OCI-LY3 (cell line): ENCODE data around the gene EPAS1.

Source experiments
- H2AFZ ChIP-seq: fragments of 200-600, 300-600 bp; shearing (Covaris generic); 2 replicates; pipeline ENCODE4 v1.6.0; 2014; ENCODE audit warnings: antibody characterized with exemption, low read depth, low read length
- H3K27ac ChIP-seq: fragments of 200-600, 300-600 bp; sonication (generic); 2 replicates; pipeline ENCODE4 v1.5.1; 2014; ENCODE audit warnings: mild to moderate bottlenecking, low read length, moderate library complexity, mixed read lengths
- H3K27me3 ChIP-seq: fragments of 200-600, 300-600 bp; sonication (generic); 2 replicates; pipeline ENCODE4 v1.6.1; 2014; ENCODE audit warnings: low read depth, low read length, mixed read lengths
- H3K36me3 ChIP-seq: fragments of 200-600, 300-600 bp; sonication (generic); replicated peaks from 2 replicates; pipeline ENCODE3; 2014; ENCODE audit warnings: low read depth, low read length, mixed read lengths
- H3K4me1 ChIP-seq: fragments of 300-600, 200-600 bp; sonication (generic); 2 replicates; pipeline ENCODE4 v1.6.1; 2014; ENCODE audit warnings: low read length, mixed read lengths
- H3K4me2 ChIP-seq: fragments of 200-600, 300-600 bp; sonication (generic); 2 replicates; pipeline ENCODE4 v1.6.1; 2014; ENCODE audit warnings: low read length, mixed read lengths
- H3K4me3 ChIP-seq: fragments of 300-600, 200-600 bp; sonication (generic); 2 replicates; pipeline ENCODE4 v1.5.1; 2014; ENCODE audit warnings: antibody characterized with exemption, mild to moderate bottlenecking, low read length, moderate library complexity
- H3K79me2 ChIP-seq: fragments of 300-600, 200-600 bp; shearing (Covaris generic); 2 replicates; pipeline ENCODE4 v1.6.1; 2014; ENCODE audit warnings: mild to moderate bottlenecking, low read length, mixed read lengths
- H3K9ac ChIP-seq: fragments of 300-600, 200-600 bp; shearing (Covaris generic); 2 replicates; pipeline ENCODE4 v1.6.0; 2014; ENCODE audit warnings: mild to moderate bottlenecking, low read length, moderate library complexity
- H3K9me3 ChIP-seq: fragments of 200-600, 300-600 bp; shearing (Covaris generic); 2 replicates; pipeline ENCODE4 v1.6.1; 2014; ENCODE audit warnings: low read length, mixed read lengths; ENCODE audit not compliant: insufficient read depth
- H4K20me1 ChIP-seq: fragments of 200-600, 300-600 bp; sonication (generic); 2 replicates; pipeline ENCODE4 v1.6.1; 2016; ENCODE audit warnings: low read length, mixed read lengths; ENCODE audit not compliant: insufficient read depth
- EZH2phosphoT487 ChIP-seq: fragments of 200-600 bp; shearing (Covaris generic); IDR thresholded peaks from 2 replicates; pipeline ENCODE4 v1.6.1; 2018; ENCODE audit warnings: antibody characterized with exemption, mixed run types, low read depth
- TF ChIP-seq, protein P1 (sequence below): fragments of 200-600, 300-600 bp; sonication (generic); IDR thresholded peaks from 2 replicates; pipeline ENCODE4 v1.5.1; 2014; ENCODE audit warnings: antibody characterized with exemption, low read length, low read depth

The EPAS1 gene

GRCh38 chr2:46310446-46310845, 13.2 kb downstream of the EPAS1 start:
- no peaks in the 10 kb centered on the region for H3K36me3 ChIP-seq
- TF ChIP-seq EZH2phosphoT487: no peak
- TF ChIP-seq, protein P1, sequence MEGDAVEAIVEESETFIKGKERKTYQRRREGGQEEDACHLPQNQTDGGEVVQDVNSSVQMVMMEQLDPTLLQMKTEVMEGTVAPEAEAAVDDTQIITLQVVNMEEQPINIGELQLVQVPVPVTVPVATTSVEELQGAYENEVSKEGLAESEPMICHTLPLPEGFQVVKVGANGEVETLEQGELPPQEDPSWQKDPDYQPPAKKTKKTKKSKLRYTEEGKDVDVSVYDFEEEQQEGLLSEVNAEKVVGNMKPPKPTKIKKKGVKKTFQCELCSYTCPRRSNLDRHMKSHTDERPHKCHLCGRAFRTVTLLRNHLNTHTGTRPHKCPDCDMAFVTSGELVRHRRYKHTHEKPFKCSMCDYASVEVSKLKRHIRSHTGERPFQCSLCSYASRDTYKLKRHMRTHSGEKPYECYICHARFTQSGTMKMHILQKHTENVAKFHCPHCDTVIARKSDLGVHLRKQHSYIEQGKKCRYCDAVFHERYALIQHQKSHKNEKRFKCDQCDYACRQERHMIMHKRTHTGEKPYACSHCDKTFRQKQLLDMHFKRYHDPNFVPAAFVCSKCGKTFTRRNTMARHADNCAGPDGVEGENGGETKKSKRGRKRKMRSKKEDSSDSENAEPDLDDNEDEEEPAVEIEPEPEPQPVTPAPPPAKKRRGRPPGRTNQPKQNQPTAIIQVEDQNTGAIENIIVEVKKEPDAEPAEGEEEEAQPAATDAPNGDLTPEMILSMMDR: no peak
- no peak overlapping the region for H3K27ac ChIP-seq
- H3K9ac ChIP-seq: no peak overlapping the region
- no peaks in the 10 kb centered on the region for H3K27me3 ChIP-seq
- H2AFZ ChIP-seq: no peak overlapping the region
- H3K4me1 ChIP-seq: no peaks in the 10 kb centered on the region
- H4K20me1 ChIP-seq: no peaks in the 10 kb centered on the region
- no peak overlapping the region for H3K4me3 ChIP-seq
- H3K9me3 ChIP-seq: no peaks in the 10 kb centered on the region
- no peak overlapping the region for H3K4me2 ChIP-seq
- H3K79me2 ChIP-seq: no peaks in the 10 kb centered on the region

- Histone ChIP-seq H3K79me2 (no peaks in the 10 kb centered on the region), H3K27ac (no peak overlapping the region), H4K20me1 (no peaks in the 10 kb centered on the region), H2AFZ (no peak overlapping the region), H3K4me2 (no peak overlapping the region), H3K4me3 (no peak overlapping the region), H3K27me3 (no peaks in the 10 kb centered on the region), H3K4me1 (no peaks in the 10 kb centered on the region), H3K9ac (no peak overlapping the region), H3K36me3 (no peaks in the 10 kb centered on the region), H3K9me3 (no peaks in the 10 kb centered on the region)
- TF ChIP-seq EZH2phosphoT487: no peak
- TF ChIP-seq, protein P1: no peak
These were observed 14.5 kb downstream of the EPAS1 start for GRCh38 chr2:46311651-46312223.

- Histone ChIP-seq H3K4me2 (no peak overlapping the region), H4K20me1 (no peaks in the 10 kb centered on the region), H3K4me1 (no peaks in the 10 kb centered on the region), H3K9me3 (no peaks in the 10 kb centered on the region), H3K9ac (no peak overlapping the region), H3K79me2 (no peaks in the 10 kb centered on the region), H3K4me3 (no peak overlapping the region), H3K36me3 (no peaks in the 10 kb centered on the region), H3K27ac (no peak overlapping the region), H2AFZ (no peak overlapping the region), H3K27me3 (no peaks in the 10 kb centered on the region)
- TF ChIP-seq, protein P1: no peak
- no peak for TF ChIP-seq EZH2phosphoT487
These were observed 15.9 kb downstream of the EPAS1 start for GRCh38 chr2:46313063-46313462.

DNA sequence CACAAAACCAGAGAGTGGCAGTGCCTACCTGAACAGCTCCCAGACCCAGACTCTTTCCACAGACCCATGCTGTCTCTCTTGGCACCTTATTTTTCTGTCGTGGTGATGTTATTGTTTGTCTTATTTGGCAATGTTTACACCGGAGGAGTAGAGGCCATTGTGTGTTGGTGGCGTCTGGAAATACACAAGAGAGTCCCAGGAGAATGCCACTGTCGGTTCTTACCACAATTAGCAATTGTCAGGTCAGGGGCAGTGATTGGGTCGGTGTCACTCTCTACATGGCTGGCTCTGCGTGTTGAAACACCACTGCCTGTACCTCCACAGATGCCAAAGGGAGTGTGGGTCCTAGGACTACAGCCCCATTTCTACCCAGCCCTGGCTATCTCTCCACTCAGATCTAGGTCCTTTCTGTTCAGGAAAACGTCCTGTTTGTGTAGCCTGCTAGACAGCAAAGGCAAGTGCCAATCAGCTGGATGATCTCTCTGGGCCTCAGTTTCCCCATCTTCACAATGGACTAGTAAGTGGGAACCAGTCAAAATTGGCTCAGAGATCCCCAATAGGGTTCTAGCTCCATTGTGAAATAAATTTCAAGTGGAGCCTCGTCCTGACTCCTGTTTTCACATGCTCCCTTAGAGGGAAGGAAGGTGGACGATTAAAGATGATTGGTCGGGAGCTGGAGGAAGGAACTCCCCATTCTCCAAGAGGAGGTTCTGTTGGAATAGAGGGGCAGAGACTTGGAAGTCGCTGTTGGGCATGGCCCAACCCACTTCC, 17.0 kb downstream of the EPAS1 start:
- Histone ChIP-seq H3K27ac (no peak overlapping the region), H3K36me3 (no peaks in the 10 kb centered on the region), H2AFZ (no peak overlapping the region), H3K4me2 (no peak overlapping the region), H3K4me1 (peaks cover 2% of the 10 kb centered on the region; the same call in 1 of the 2 replicates), H3K27me3 (no peaks in the 10 kb centered on the region), H3K9ac (no peak overlapping the region), H3K9me3 (no peaks in the 10 kb centered on the region), H4K20me1 (no peaks in the 10 kb centered on the region), H3K4me3 (no peak overlapping the region), H3K79me2 (no peaks in the 10 kb centered on the region)
- TF ChIP-seq, protein P1: no peak
- no peak for TF ChIP-seq EZH2phosphoT487
